A673 (cell line): Measurements from ENCODE around the gene GABRB2. TPM values are rescaled to one million over a fixed set of nuclear protein-coding genes. Genes with fewer than 3 reads are reported as not detected.

Source experiments
- BruUV-seq: library from RNA; stranded (reverse); fragments of 400-500 nt; replicated peaks from 2 replicates; lab custom pipeline; 2021; lab: Mats Ljungman, UMichigan
- CTCF ChIA-PET: fragments of 300-600 bp; sonication (Branson Sonifier 250); formaldehyde crosslinking; loops from one replicate; lab custom pipeline; 2022; ENCODE audit warnings: antibody characterized with exemption; lab: Charles Lee
- POLR2A ChIA-PET: fragments of 300-600 bp; sonication (Branson Sonifier 250); formaldehyde crosslinking; loops from one replicate; lab custom pipeline; 2022; ENCODE audit warnings: antibody characterized with exemption; ENCODE audit not compliant: low non-redundant PET; lab: Charles Lee
- DNase-seq: peaks from one replicate; pipeline ENCODE4 v3.0.0-alpha.2; 2015; ENCODE audit warnings: low spot score
- H3K27ac ChIP-seq: fragments of 200-600 bp; sonication (generic); 2 replicates; pipeline ENCODE4 v1.5.1; 2016; ENCODE audit warnings: mixed run types, low read depth, mild to moderate bottlenecking, mixed read lengths, antibody characterized with exemption, low read length; ENCODE audit not compliant: poor library complexity, severe bottlenecking
- H3K27me3 ChIP-seq: fragments of 200-600 bp; sonication (generic); replicated peaks from 2 replicates; pipeline ENCODE4 v1.6.1; 2017; ENCODE audit warnings: mixed run types, low read depth, mild to moderate bottlenecking, mixed read lengths, antibody characterized with exemption, low read length; ENCODE audit not compliant: insufficient read depth, poor library complexity
- H3K36me3 ChIP-seq: fragments of 200-600 bp; sonication (generic); 2 replicates; pipeline ENCODE4 v1.6.1; 2016; ENCODE audit warnings: mixed run types, mild to moderate bottlenecking, mixed read lengths, antibody characterized with exemption, low read length; ENCODE audit not compliant: insufficient read depth, poor library complexity, severe bottlenecking
- H3K4me1 ChIP-seq: fragments of 200-600 bp; sonication (generic); 2 replicates; pipeline ENCODE4 v1.6.1; 2017; ENCODE audit warnings: mixed run types, mild to moderate bottlenecking, mixed read lengths, antibody characterized with exemption, low read length; ENCODE audit not compliant: insufficient read depth, poor library complexity, severe bottlenecking
- H3K4me3 ChIP-seq: fragments of 200-600 bp; sonication (generic); 2 replicates; pipeline ENCODE4 v1.5.1; 2016; ENCODE audit warnings: low read depth, mixed run types, mild to moderate bottlenecking, mixed read lengths, low read length; ENCODE audit not compliant: poor library complexity, severe bottlenecking
- H3K9me3 ChIP-seq: fragments of 200-600 bp; sonication (generic); 2 replicates; pipeline ENCODE4 v1.6.1; 2016; ENCODE audit warnings: mixed run types, low read depth, mild to moderate bottlenecking, mixed read lengths, antibody characterized with exemption, low read length; ENCODE audit not compliant: poor library complexity, severe bottlenecking
- CTCF ChIP-seq: fragments of 300-800, 200-600 bp; sonication (generic); conservative IDR thresholded peaks from 2 replicates; pipeline ENCODE4 v1.5.1; 2017; ENCODE audit warnings: low read depth, mild to moderate bottlenecking, antibody characterized with exemption, low read length, moderate library complexity, mixed read lengths
- EZH2 ChIP-seq: fragments of 200-600 bp; sonication (generic); IDR thresholded peaks from 2 replicates; pipeline ENCODE4 v1.6.1; 2017; ENCODE audit warnings: borderline replicate concordance, low read depth, mild to moderate bottlenecking, mixed read lengths, antibody characterized with exemption, low read length; ENCODE audit not compliant: poor library complexity, severe bottlenecking
- intact Hi-C: fragments of 100-400 bp; cut with micrococcal nuclease; formaldehyde crosslinking; loops from one replicate; pipeline ENCODE4 v1.10.0; 2022; ENCODE audit not compliant: unreplicated experiment
- total RNA-seq: library from RNA; stranded (reverse); gene quantifications from 2 replicates; pipeline ENCODE4 v1.2.3, GENCODE V29; 2021

GABRB2 gene
- total RNA-seq, 1 experiment from 2014 or later, result not detected

DNA sequence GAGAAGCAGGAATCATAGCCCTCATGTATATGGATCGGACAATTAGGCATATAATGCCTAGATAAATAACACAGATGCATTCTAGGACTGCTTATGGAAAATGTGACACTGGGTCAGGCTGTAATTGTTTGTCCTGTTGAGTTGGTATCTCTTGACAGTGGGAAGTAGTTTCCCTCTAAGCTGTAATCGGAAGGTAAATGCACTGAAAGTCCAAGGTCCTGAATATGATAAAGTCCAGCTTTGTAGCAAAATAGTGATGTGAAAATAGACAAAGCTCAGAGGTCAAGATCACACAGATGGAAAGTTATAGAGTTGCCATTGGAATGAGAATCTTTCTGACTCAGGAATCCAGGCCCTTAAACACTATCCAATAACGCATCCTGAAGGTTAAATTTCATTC lies 214.2 kb downstream of the GABRB2 start:
- BruUV-seq, result no TSS peak
- intact Hi-C loops, result no loop called here
- H3K4me3 ChIP-seq, result no peak overlapping the region
- ChIA-PET CTCF (no interaction called here), POLR2A (no interaction called here)
- H3K4me1 ChIP-seq, result no peaks in the 10 kb centered on the region
- no peaks in the 10 kb centered on the region for H3K36me3 ChIP-seq
- no peaks in the 10 kb centered on the region for H3K9me3 ChIP-seq
- no peak for DNase-seq
- H3K27ac ChIP-seq, result no peak overlapping the region
- H3K27me3 ChIP-seq, result no peaks in the 10 kb centered on the region
- no peak for TF ChIP-seq EZH2
- TF ChIP-seq CTCF, result no peak

DNA sequence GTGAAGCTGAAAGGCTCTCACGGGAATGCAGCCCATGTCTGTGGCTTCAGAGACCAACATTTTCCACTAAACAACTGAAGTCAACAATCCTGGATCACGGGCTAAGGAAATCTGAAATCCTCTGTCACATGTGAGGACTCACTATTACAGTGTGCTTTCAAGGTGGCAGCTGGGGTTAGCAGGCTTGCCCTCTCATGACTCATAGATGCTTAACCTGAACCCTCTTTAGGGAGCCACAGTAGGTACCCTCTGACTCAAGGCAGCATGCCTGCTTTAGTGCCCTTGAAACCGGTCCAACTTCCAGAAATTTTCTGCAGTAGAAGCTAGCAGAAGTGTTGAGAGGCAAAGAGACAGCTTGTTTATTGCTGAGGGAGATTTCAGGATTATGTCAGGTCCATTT lies 232.5 kb downstream of the GABRB2 start:
- Histone ChIP-seq H3K27me3 (no peaks in the 10 kb centered on the region), H3K36me3 (no peaks in the 10 kb centered on the region), H3K27ac (no peak overlapping the region), H3K4me1 (no peaks in the 10 kb centered on the region), H3K4me3 (no peak overlapping the region), H3K9me3 (no peaks in the 10 kb centered on the region)
- ChIA-PET CTCF (no interaction called here), POLR2A (no interaction called here)
- TF ChIP-seq EZH2, result no peak
- TF ChIP-seq CTCF, result no peak
- no peak for DNase-seq
- no TSS peak for BruUV-seq
- intact Hi-C loops, result no loop called here

GRCh38 chr5:161312882-161313281 lies 233.6 kb downstream of the GABRB2 start:
- Histone ChIP-seq H3K27ac (no peak overlapping the region), H3K36me3 (no peaks in the 10 kb centered on the region), H3K27me3 (no peaks in the 10 kb centered on the region), H3K9me3 (no peaks in the 10 kb centered on the region), H3K4me3 (no peak overlapping the region), H3K4me1 (no peaks in the 10 kb centered on the region)
- no TSS peak for BruUV-seq
- DNase-seq, result no peak
- CTCF ChIA-PET, result no interaction called here
- TF ChIP-seq CTCF (no peak), EZH2 (no peak)
- intact Hi-C loops, result no loop called here
- POLR2A ChIA-PET, result no interaction called here
